ENCODE results near the gene TEX13C. TPM values are rescaled to one million over a fixed set of nuclear protein-coding genes. Genes with fewer than 3 reads are reported as not detected.

Gene TEX13C
- total and polyA plus RNA-seq, 10 of the 15 experiments (the other 5 are each of a cell fraction or from before 2014, with no cell fraction given): not detected

DNA sequence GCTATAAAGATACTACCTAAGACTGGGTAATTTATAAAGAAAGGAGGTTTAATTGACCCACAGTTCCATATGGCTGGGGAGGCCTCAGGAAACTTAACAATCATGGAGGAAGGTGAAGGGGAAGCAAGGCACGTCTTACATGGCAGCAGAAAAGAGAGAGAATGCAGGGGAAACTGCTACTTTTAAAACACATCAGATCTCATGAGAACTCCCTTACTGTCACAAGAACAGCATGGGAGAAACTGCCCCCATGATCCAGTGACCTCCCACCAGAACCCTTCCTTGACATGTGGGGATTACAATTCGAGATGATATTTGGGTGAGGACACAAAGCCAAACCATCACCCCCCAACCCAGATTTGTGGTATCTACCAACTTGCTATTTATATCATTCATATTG, 13.9 kb downstream of the TEX13C start:
- H2AFZ ChIP-seq (ENCODE audit: control insufficient read depth, low read depth, low read length): no peak overlapping the region
- POLR2A ChIA-PET: no interaction called here
- SMC1A ChIA-PET (ENCODE audit: uncharacterized antibody, unreplicated experiment): no interaction called here
- H4K20me1 ChIP-seq (ENCODE audit: control insufficient read depth, insufficient read depth): no peaks in the 10 kb centered on the region
- FAIRE-seq (no peak), ATAC-seq (no peak), DNase-seq (ENCODE audit: low read depth, low spot score) (no peak)
- H3K27me3 ChIP-seq (replicated peaks in 1 of 2; ENCODE audit: control insufficient read depth in 2 of 2, insufficient read depth in 2 of 2, low read length in 1 of 2): no peaks in the 10 kb centered on the region
- 0% methylated on average over 2 of the region's 2 CpGs for WGBS (ENCODE audit: insufficient coverage, insufficient replicate concordance, low lambda C conversion rate, missing lambda C conversion rate)
- RAD21 ChIA-PET (ENCODE audit: unreplicated experiment): no interaction called here
- intact Hi-C loops (cut with micrococcal nuclease; ENCODE audit: unreplicated experiment) (no loop called here), in situ Hi-C loops (cut with MboI) (no loop called here)
- no peaks in the 10 kb centered on the region for H3K36me3 ChIP-seq (ENCODE audit: control insufficient read depth in 2 of 2, insufficient read depth in 2 of 2, low read length in 1 of 2)
- no peak overlapping the region for H3K27ac ChIP-seq (ENCODE audit: control insufficient read depth, insufficient read depth)
- no peaks in the 10 kb centered on the region for H3K79me2 ChIP-seq (ENCODE audit: control insufficient read depth, insufficient read depth, low read length)
- no TSS peak for BruUV-seq (replicated peaks)
- CTCF ChIA-PET: no interaction called here
- no peak for TF ChIP-seq CHD2 (IDR thresholded peaks at IDR 0.05; ENCODE audit: borderline replicate concordance, low read depth, low read length)
- TF ChIP-seq BRCA1 (IDR thresholded peaks at IDR 0.05; ENCODE audit: low read depth, low read length): no peak
- TF ChIP-seq CTCF (IDR thresholded peaks at IDR 0.05 in 2 of 3, conservative IDR thresholded peaks at IDR 0.05 in 1 of 3; ENCODE audit: control insufficient read depth in 2 of 3, extremely low read depth in 1 of 3, insufficient read depth in 1 of 3, low read depth in 3 of 3, low read length in 3 of 3): no peak
- no peak for TF ChIP-seq SIN3A (IDR thresholded peaks at IDR 0.05; ENCODE audit: low read depth, low read length)
- no peak for TF ChIP-seq SUZ12 (IDR thresholded peaks at IDR 0.05; ENCODE audit: unreplicated experiment)
- no peak for TF ChIP-seq ZNF207 (IDR thresholded peaks at IDR 0.05; ENCODE audit: borderline replicate concordance)
- TF ChIP-seq LARP7 (IDR thresholded peaks at IDR 0.05): no peak
- no peak overlapping the region for H3K4me2 ChIP-seq (ENCODE audit: control insufficient read depth, insufficient read depth)
- no peak overlapping the region for H3K4me3 ChIP-seq
- no peak overlapping the region for H3K9ac ChIP-seq (ENCODE audit: control insufficient read depth, insufficient read depth, low read length)
- no peaks in the 10 kb centered on the region for H3K4me1 ChIP-seq (ENCODE audit: control insufficient read depth, insufficient read depth, low read length)
- no peaks in the 10 kb centered on the region for H3K9me3 ChIP-seq (replicated peaks; ENCODE audit: control insufficient read depth, insufficient read depth, low read length)

DNA sequence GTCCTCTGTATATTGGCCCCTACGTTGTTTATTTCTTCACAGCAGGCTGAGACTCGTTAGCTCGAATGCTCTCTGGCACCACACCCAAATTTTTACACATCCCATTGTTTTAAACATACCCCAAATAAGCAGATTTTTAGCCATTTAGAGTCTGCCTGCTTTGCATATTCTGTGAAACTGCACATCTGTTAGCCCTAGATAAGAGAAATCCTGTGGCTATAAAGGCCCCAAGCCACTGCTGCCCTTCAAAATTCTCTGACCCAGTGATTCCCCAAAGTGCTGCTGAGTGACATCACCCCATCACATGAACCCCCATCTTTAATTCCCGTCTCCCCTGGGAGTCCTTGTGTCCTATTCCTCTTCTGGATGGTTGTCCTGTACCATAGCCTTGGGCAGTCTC, 20.8 kb downstream of the TEX13C start:
- 0% methylated on average over 3 of the region's 4 CpGs for WGBS (ENCODE audit: insufficient coverage, insufficient replicate concordance, low lambda C conversion rate, missing lambda C conversion rate)
- POLR2A ChIA-PET: no interaction called here
- H3K4me2 ChIP-seq (ENCODE audit: control insufficient read depth, insufficient read depth): no peak overlapping the region
- H3K79me2 ChIP-seq (ENCODE audit: control insufficient read depth, insufficient read depth, low read length): no peaks in the 10 kb centered on the region
- no peak overlapping the region for H3K9ac ChIP-seq (ENCODE audit: control insufficient read depth, insufficient read depth, low read length)
- no peak overlapping the region for H3K4me3 ChIP-seq
- no peak overlapping the region for H3K27ac ChIP-seq (ENCODE audit: control insufficient read depth, insufficient read depth)
- H2AFZ ChIP-seq (ENCODE audit: control insufficient read depth, low read depth, low read length): no peak overlapping the region
- SMC1A ChIA-PET (ENCODE audit: uncharacterized antibody, unreplicated experiment): no interaction called here
- RAD21 ChIA-PET (ENCODE audit: unreplicated experiment): no interaction called here
- DNase-seq (ENCODE audit: low read depth, low spot score): no peak
- no peaks in the 10 kb centered on the region for H4K20me1 ChIP-seq (ENCODE audit: control insufficient read depth, insufficient read depth)
- H3K27me3 ChIP-seq (replicated peaks in 1 of 2; ENCODE audit: control insufficient read depth in 2 of 2, insufficient read depth in 2 of 2, low read length in 1 of 2): no peaks in the 10 kb centered on the region
- intact Hi-C loops (cut with micrococcal nuclease; ENCODE audit: unreplicated experiment) (no loop called here), in situ Hi-C loops (cut with MboI) (no loop called here)
- H3K4me1 ChIP-seq (ENCODE audit: control insufficient read depth, insufficient read depth, low read length): no peaks in the 10 kb centered on the region
- ATAC-seq: no peak
- H3K9me3 ChIP-seq (replicated peaks; ENCODE audit: control insufficient read depth, insufficient read depth, low read length): no peaks in the 10 kb centered on the region
- no TSS peak for BruUV-seq (replicated peaks)
- no peaks in the 10 kb centered on the region for H3K36me3 ChIP-seq (ENCODE audit: control insufficient read depth in 2 of 2, insufficient read depth in 2 of 2, low read length in 1 of 2)
- no peak for FAIRE-seq
- CTCF ChIA-PET: no interaction called here
- no peak for TF ChIP-seq IKZF2 (IDR thresholded peaks at IDR 0.05)
- TF ChIP-seq, protein P1, sequence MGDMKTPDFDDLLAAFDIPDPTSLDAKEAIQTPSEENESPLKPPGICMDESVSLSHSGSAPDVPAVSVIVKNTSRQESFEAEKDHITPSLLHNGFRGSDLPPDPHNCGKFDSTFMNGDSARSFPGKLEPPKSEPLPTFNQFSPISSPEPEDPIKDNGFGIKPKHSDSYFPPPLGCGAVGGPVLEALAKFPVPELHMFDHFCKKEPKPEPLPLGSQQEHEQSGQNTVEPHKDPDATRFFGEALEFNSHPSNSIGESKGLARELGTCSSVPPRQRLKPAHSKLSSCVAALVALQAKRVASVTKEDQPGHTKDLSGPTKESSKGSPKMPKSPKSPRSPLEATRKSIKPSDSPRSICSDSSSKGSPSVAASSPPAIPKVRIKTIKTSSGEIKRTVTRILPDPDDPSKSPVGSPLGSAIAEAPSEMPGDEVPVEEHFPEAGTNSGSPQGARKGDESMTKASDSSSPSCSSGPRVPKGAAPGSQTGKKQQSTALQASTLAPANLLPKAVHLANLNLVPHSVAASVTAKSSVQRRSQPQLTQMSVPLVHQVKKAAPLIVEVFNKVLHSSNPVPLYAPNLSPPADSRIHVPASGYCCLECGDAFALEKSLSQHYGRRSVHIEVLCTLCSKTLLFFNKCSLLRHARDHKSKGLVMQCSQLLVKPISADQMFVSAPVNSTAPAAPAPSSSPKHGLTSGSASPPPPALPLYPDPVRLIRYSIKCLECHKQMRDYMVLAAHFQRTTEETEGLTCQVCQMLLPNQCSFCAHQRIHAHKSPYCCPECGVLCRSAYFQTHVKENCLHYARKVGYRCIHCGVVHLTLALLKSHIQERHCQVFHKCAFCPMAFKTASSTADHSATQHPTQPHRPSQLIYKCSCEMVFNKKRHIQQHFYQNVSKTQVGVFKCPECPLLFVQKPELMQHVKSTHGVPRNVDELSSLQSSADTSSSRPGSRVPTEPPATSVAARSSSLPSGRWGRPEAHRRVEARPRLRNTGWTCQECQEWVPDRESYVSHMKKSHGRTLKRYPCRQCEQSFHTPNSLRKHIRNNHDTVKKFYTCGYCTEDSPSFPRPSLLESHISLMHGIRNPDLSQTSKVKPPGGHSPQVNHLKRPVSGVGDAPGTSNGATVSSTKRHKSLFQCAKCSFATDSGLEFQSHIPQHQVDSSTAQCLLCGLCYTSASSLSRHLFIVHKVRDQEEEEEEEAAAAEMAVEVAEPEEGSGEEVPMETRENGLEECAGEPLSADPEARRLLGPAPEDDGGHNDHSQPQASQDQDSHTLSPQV (IDR thresholded peaks at IDR 0.05): no peak
- no peak for TF ChIP-seq CHD4 (IDR thresholded peaks at IDR 0.05)
- no peak for TF ChIP-seq SIN3A (IDR thresholded peaks at IDR 0.05; ENCODE audit: low read depth, low read length)
- no peak for TF ChIP-seq POLR2A (IDR thresholded peaks at IDR 0.05; ENCODE audit: low read depth, low read length)
- TF ChIP-seq RBBP5 (conservative IDR thresholded peaks at IDR 0.05): no peak
